Liver (tissue), 3 donors: ENCODE data around the gene FAM120C.

Experiments
- TF ChIP-seq, protein P1 (sequence below): IDR thresholded peaks from 2 replicates; pipeline ENCODE4 v1.6.1; 2016; ENCODE audit warnings: antibody characterized with exemption
- TF ChIP-seq, protein P2 (sequence below): fragments of 150-350 bp; IDR thresholded peaks from 2 replicates; pipeline ENCODE4 v1.5.1; 2017; ENCODE audit warnings: improper control_type of control experiment, low read depth, low read length; ENCODE audit not compliant: missing input control
- donor health status: healthy.
- donor health status: healthy.

GRCh38 chrX:54043056-54043455 lies 140.0 kb downstream of the FAM120C start:
- TF ChIP-seq, protein P1, sequence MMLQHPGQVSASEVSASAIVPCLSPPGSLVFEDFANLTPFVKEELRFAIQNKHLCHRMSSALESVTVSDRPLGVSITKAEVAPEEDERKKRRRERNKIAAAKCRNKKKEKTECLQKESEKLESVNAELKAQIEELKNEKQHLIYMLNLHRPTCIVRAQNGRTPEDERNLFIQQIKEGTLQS, result no peak
- TF ChIP-seq, protein P2, sequence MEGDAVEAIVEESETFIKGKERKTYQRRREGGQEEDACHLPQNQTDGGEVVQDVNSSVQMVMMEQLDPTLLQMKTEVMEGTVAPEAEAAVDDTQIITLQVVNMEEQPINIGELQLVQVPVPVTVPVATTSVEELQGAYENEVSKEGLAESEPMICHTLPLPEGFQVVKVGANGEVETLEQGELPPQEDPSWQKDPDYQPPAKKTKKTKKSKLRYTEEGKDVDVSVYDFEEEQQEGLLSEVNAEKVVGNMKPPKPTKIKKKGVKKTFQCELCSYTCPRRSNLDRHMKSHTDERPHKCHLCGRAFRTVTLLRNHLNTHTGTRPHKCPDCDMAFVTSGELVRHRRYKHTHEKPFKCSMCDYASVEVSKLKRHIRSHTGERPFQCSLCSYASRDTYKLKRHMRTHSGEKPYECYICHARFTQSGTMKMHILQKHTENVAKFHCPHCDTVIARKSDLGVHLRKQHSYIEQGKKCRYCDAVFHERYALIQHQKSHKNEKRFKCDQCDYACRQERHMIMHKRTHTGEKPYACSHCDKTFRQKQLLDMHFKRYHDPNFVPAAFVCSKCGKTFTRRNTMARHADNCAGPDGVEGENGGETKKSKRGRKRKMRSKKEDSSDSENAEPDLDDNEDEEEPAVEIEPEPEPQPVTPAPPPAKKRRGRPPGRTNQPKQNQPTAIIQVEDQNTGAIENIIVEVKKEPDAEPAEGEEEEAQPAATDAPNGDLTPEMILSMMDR, result no peak
